Measurements from ENCODE around the gene FLNC.

DNA sequence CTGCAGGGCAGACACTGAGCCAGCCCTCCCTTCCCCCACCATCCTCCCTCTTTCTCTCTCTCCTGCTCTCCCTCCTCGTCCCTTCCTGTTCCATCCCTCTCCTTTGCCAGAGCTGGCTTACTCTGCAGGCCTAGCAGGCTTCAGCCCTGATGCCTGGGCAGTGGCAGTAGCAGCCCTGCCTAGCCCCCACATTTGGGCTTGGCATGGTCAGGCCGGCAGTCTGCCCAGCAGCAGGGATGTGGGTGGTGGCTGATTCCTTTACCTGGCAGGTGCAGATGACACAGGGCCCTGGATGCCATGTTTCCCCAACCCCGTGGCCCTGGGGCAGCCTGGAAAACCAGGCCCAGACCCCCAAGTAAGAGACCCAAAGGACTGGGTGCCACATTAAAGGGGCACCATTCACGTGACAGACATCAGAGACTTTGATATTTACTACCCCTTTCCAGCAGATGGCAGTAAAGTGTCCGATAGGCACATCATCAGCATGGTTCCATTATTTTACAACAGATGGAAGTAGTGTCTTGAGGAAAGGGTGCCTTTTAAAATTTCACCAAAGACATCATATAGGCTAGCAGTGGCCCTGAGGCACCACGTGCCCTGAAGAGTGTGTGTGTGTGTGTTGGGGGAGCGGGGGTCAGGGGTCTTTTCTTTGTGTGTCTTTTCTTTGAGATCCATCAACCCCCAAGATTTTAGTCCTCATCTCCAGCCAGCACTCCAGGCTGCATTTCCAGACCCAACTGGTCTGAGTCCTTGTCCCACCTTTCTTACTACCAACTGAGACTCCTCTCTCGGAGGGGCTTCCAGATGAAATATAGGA lies 74.4 kb downstream of the FLNC start:
- TF ChIP-seq EZH2 (IDR thresholded peaks at IDR 0.05; ENCODE audit: borderline replicate concordance, insufficient read depth, low read length, poor library complexity, severe bottlenecking) (no peak), POLR2AphosphoS5 (IDR thresholded peaks at IDR 0.05) (no peak), SMC3 (conservative IDR thresholded peaks at IDR 0.05; ENCODE audit: poor library complexity) (no peak), RAD21 (conservative IDR thresholded peaks at IDR 0.05) (no peak), EP300 (conservative IDR thresholded peaks at IDR 0.05; ENCODE audit: poor library complexity, severe bottlenecking) (no peak), MXI1 (conservative IDR thresholded peaks at IDR 0.05; ENCODE audit: poor library complexity, severe bottlenecking) (no peak), TAF1 (IDR thresholded peaks at IDR 0.05; ENCODE audit: low read depth) (no peak)
- TF ChIP-seq, protein P1, sequence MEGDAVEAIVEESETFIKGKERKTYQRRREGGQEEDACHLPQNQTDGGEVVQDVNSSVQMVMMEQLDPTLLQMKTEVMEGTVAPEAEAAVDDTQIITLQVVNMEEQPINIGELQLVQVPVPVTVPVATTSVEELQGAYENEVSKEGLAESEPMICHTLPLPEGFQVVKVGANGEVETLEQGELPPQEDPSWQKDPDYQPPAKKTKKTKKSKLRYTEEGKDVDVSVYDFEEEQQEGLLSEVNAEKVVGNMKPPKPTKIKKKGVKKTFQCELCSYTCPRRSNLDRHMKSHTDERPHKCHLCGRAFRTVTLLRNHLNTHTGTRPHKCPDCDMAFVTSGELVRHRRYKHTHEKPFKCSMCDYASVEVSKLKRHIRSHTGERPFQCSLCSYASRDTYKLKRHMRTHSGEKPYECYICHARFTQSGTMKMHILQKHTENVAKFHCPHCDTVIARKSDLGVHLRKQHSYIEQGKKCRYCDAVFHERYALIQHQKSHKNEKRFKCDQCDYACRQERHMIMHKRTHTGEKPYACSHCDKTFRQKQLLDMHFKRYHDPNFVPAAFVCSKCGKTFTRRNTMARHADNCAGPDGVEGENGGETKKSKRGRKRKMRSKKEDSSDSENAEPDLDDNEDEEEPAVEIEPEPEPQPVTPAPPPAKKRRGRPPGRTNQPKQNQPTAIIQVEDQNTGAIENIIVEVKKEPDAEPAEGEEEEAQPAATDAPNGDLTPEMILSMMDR (IDR thresholded peaks at IDR 0.05; ENCODE audit: poor library complexity, severe bottlenecking): no peak
- TF ChIP-seq, protein P2, sequence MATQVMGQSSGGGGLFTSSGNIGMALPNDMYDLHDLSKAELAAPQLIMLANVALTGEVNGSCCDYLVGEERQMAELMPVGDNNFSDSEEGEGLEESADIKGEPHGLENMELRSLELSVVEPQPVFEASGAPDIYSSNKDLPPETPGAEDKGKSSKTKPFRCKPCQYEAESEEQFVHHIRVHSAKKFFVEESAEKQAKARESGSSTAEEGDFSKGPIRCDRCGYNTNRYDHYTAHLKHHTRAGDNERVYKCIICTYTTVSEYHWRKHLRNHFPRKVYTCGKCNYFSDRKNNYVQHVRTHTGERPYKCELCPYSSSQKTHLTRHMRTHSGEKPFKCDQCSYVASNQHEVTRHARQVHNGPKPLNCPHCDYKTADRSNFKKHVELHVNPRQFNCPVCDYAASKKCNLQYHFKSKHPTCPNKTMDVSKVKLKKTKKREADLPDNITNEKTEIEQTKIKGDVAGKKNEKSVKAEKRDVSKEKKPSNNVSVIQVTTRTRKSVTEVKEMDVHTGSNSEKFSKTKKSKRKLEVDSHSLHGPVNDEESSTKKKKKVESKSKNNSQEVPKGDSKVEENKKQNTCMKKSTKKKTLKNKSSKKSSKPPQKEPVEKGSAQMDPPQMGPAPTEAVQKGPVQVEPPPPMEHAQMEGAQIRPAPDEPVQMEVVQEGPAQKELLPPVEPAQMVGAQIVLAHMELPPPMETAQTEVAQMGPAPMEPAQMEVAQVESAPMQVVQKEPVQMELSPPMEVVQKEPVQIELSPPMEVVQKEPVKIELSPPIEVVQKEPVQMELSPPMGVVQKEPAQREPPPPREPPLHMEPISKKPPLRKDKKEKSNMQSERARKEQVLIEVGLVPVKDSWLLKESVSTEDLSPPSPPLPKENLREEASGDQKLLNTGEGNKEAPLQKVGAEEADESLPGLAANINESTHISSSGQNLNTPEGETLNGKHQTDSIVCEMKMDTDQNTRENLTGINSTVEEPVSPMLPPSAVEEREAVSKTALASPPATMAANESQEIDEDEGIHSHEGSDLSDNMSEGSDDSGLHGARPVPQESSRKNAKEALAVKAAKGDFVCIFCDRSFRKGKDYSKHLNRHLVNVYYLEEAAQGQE (IDR thresholded peaks at IDR 0.05; ENCODE audit: borderline replicate concordance): no peak
